Measurements from ENCODE around the gene SLCO4A1.

DNA sequence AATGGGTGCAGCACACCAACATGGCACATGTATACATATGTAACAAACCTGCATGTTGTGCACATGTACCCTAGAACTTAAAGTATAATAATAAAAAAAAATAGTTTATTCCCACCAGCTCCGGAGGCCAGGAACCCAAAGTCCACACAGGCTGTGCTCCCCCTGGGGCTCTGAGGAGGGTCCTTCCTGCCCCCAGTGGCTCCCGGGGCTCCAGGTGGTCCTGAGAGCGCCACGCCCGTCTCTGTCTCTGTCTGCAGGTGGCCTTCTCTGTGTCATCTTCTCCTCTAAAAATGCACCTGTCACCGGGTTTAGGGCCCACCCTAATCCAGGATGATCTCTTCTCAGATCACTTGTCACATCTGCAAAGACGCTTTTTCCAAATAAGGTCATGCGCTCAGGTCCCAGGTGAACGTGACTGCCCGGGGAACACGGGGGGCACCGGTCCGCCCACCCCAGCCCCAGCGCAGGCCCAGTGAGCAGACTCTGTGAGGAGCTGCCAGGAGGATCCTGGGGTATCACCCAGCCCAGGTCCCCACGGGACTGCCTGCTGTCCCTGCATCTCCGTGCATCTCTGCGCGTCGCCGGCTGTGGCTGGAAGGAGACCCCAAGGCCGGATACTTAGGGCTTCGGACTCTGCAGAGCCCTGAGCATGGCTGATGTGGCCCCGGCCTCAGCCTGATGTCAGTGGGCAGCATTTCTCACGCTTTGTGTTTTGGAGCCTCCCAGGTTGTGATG, 11.8 kb downstream of the SLCO4A1 start:
- TF ChIP-seq, protein P1, sequence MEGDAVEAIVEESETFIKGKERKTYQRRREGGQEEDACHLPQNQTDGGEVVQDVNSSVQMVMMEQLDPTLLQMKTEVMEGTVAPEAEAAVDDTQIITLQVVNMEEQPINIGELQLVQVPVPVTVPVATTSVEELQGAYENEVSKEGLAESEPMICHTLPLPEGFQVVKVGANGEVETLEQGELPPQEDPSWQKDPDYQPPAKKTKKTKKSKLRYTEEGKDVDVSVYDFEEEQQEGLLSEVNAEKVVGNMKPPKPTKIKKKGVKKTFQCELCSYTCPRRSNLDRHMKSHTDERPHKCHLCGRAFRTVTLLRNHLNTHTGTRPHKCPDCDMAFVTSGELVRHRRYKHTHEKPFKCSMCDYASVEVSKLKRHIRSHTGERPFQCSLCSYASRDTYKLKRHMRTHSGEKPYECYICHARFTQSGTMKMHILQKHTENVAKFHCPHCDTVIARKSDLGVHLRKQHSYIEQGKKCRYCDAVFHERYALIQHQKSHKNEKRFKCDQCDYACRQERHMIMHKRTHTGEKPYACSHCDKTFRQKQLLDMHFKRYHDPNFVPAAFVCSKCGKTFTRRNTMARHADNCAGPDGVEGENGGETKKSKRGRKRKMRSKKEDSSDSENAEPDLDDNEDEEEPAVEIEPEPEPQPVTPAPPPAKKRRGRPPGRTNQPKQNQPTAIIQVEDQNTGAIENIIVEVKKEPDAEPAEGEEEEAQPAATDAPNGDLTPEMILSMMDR (IDR thresholded peaks at IDR 0.05; ENCODE audit: low read depth, low read length, poor library complexity, severe bottlenecking): no peak
- TF ChIP-seq EZH2phosphoT487 (IDR thresholded peaks at IDR 0.05; ENCODE audit: borderline replicate concordance, low read length): no peak

Measured in DOHH2 (cell line).